SK-N-MC (cell line): ENCODE data around the gene SLC6A12.

Experiments
- DNase-seq: peaks from one replicate; pipeline ENCODE4 v3.0.0-alpha.2; 2011; ENCODE audit warnings: low read depth, low spot score
- H3K27ac ChIP-seq: fragments of 200-600 bp; sonication (generic); 2 replicates; pipeline ENCODE4 v1.5.1; 2016; ENCODE audit warnings: mixed run types
- H3K36me3 ChIP-seq: fragments of 200-600 bp; sonication (generic); 2 replicates; pipeline ENCODE4 v1.6.1; 2017; ENCODE audit warnings: antibody characterized with exemption, low read length, mixed read lengths; ENCODE audit not compliant: insufficient read depth
- H3K4me3 ChIP-seq: fragments of 200-600 bp; sonication (generic); 2 replicates; pipeline ENCODE4 v1.5.1; 2016
- H3K9ac ChIP-seq: fragments of 200-600 bp; sonication (generic); 2 replicates; pipeline ENCODE4 v1.8.0; 2017; ENCODE audit warnings: mixed run types, mixed read lengths; ENCODE audit not compliant: insufficient read length
- H3K9me3 ChIP-seq: fragments of 200-600 bp; sonication (generic); 2 replicates; pipeline ENCODE4 v1.6.1; 2017; ENCODE audit warnings: low read depth, mild to moderate bottlenecking, antibody characterized with exemption, low read length, moderate library complexity, mixed read lengths
- EZH2 ChIP-seq: fragments of 200-600 bp; sonication (generic); IDR thresholded peaks from one replicate; pipeline ENCODE4 v1.6.1; 2017; ENCODE audit warnings: antibody characterized with exemption
- FOXP2 ChIP-seq: optimal IDR thresholded peaks from 2 replicates; pipeline ENCODE3; 2011; ENCODE audit warnings: mild to moderate bottlenecking, moderate library complexity; ENCODE audit not compliant: insufficient read depth; ENCODE audit errors: extremely low read length, control extremely low read depth
- POLR2AphosphoS5 ChIP-seq: IDR thresholded peaks from 2 replicates; pipeline ENCODE4 v1.6.1; 2012; ENCODE audit warnings: mild to moderate bottlenecking, low read depth, low read length, borderline replicate concordance

SLC6A12 gene

GRCh38 chr12:155006-155405 lies 59.0 kb downstream of the SLC6A12 start:
- TF ChIP-seq POLR2AphosphoS5 (no peak), EZH2 (no peak), FOXP2 (no peak)

GRCh38 chr12:154058-154457 lies 59.9 kb downstream of the SLC6A12 start:
- Histone ChIP-seq H3K4me3 (no peak overlapping the region), H3K9me3 (no peaks in the 10 kb centered on the region), H3K9ac (no peak overlapping the region), H3K27ac (no peak overlapping the region), H3K36me3 (no peaks in the 10 kb centered on the region)
- no peak for DNase-seq
- TF ChIP-seq POLR2AphosphoS5 = no peak
- TF ChIP-seq FOXP2 = no peak
- TF ChIP-seq EZH2 = no peak

More at GRCh38 chr12:155006-155405, 59.0 kb downstream of the SLC6A12 start:
- H3K9me3 ChIP-seq = no peaks in the 10 kb centered on the region
- no peak for DNase-seq
- no peak overlapping the region for H3K9ac ChIP-seq
- H3K36me3 ChIP-seq = no peaks in the 10 kb centered on the region
- no peak overlapping the region for H3K27ac ChIP-seq
- no peak overlapping the region for H3K4me3 ChIP-seq

GRCh38 chr12:153080-153746 lies 60.7 kb downstream of the SLC6A12 start:
- no peak for DNase-seq
- Histone ChIP-seq H3K9me3 (no peaks in the 10 kb centered on the region), H3K27ac (no peak overlapping the region), H3K9ac (no peak overlapping the region), H3K36me3 (no peaks in the 10 kb centered on the region), H3K4me3 (no peak overlapping the region)
- no peak for TF ChIP-seq POLR2AphosphoS5
- no peak for TF ChIP-seq EZH2
- TF ChIP-seq FOXP2 = no peak

- Histone ChIP-seq H3K36me3 (no peaks in the 10 kb centered on the region), H3K4me3 (no peak overlapping the region), H3K9me3 (no peaks in the 10 kb centered on the region), H3K27ac (no peak overlapping the region), H3K9ac (no peak overlapping the region)
- no peak for DNase-seq
- no peak for TF ChIP-seq EZH2
- TF ChIP-seq POLR2AphosphoS5 = no peak
- no peak for TF ChIP-seq FOXP2
These were observed 61.5 kb downstream of the SLC6A12 start for GRCh38 chr12:152440-152839.

GRCh38 chr12:151579-151978 lies 62.4 kb downstream of the SLC6A12 start:
- Histone ChIP-seq H3K36me3 (no peaks in the 10 kb centered on the region), H3K9me3 (no peaks in the 10 kb centered on the region), H3K27ac (no peak overlapping the region), H3K9ac (no peak overlapping the region), H3K4me3 (no peak overlapping the region)
- no peak for TF ChIP-seq POLR2AphosphoS5
- no peak for TF ChIP-seq EZH2
- TF ChIP-seq FOXP2 = no peak
- no peak for DNase-seq

GRCh38 chr12:148676-149416 lies 65.1 kb downstream of the SLC6A12 start:
- H3K9me3 ChIP-seq = no peaks in the 10 kb centered on the region
- no peak overlapping the region for H3K4me3 ChIP-seq
- TF ChIP-seq POLR2AphosphoS5 (no peak), EZH2 (no peak), FOXP2 (no peak)
- no peak overlapping the region for H3K27ac ChIP-seq
- H3K36me3 ChIP-seq = no peaks in the 10 kb centered on the region
- DNase-seq = no peak
- no peak overlapping the region for H3K9ac ChIP-seq

GRCh38 chr12:147242-147641 lies 66.7 kb downstream of the SLC6A12 start:
- DNase-seq = no peak
- H3K9me3 ChIP-seq = no peaks in the 10 kb centered on the region
- no peak overlapping the region for H3K4me3 ChIP-seq
- H3K9ac ChIP-seq = no peak overlapping the region
- no peaks in the 10 kb centered on the region for H3K36me3 ChIP-seq
- no peak overlapping the region for H3K27ac ChIP-seq
- no peak for TF ChIP-seq EZH2
- TF ChIP-seq FOXP2 = no peak
- TF ChIP-seq POLR2AphosphoS5 = no peak

GRCh38 chr12:145369-145960 lies 68.5 kb downstream of the SLC6A12 start:
- no peak overlapping the region for H3K9ac ChIP-seq
- no peak overlapping the region for H3K27ac ChIP-seq
- TF ChIP-seq EZH2 (no peak), FOXP2 (no peak), POLR2AphosphoS5 (no peak)
- no peak for DNase-seq
- no peaks in the 10 kb centered on the region for H3K9me3 ChIP-seq
- H3K4me3 ChIP-seq = no peak overlapping the region
- no peaks in the 10 kb centered on the region for H3K36me3 ChIP-seq
